Gastrocnemius medialis (tissue), 4 donors: ENCODE measurements around the gene ZNF440.

Source experiments
- POLR2A ChIP-seq, 2 donors: fragments of 450-650 bp; IDR thresholded peaks; one replicate each; pipeline ENCODE4 v1.6.1; 2017; ENCODE audit warnings: antibody characterized with exemption in 2 of 2, mild to moderate bottlenecking in 2 of 2, moderate library complexity in 2 of 2
- TF ChIP-seq, protein P1 (sequence below), 5 experiments: fragments of 450-650 bp in 3 of 5; fragments of 200-600 bp in 2 of 5; sonication (generic) in 2 of 5; IDR thresholded peaks in 4 of 5; conservative IDR thresholded peaks in 1 of 5; 1 replicate in 4 of 5; 2 replicates in 1 of 5; pipeline ENCODE4 v1.5.1; 2016 to 2019; ENCODE audit warnings: antibody characterized with exemption in 5 of 5, mild to moderate bottlenecking in 3 of 5, moderate library complexity in 3 of 5

DNA sequence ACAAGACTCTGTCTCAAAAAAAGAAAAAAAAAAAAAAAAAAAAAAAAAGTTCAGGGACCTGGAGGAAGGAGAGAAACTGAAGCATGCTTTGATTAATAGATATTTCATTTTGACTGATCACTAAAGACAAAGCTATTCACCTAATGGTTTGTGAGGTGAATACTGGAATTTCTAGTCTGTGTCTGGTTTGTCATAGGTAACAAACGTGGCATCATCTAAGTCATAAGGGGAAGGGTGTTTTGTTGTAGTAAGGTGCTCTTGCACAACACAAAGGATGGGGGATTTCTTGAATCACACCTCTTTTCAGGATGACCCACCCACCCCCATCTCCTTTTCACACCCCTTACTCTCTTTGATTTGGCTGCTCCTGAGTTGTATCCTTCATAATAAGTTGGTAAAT is 59.7 kb downstream of the ZNF440 start:
- TF ChIP-seq, protein P1, sequence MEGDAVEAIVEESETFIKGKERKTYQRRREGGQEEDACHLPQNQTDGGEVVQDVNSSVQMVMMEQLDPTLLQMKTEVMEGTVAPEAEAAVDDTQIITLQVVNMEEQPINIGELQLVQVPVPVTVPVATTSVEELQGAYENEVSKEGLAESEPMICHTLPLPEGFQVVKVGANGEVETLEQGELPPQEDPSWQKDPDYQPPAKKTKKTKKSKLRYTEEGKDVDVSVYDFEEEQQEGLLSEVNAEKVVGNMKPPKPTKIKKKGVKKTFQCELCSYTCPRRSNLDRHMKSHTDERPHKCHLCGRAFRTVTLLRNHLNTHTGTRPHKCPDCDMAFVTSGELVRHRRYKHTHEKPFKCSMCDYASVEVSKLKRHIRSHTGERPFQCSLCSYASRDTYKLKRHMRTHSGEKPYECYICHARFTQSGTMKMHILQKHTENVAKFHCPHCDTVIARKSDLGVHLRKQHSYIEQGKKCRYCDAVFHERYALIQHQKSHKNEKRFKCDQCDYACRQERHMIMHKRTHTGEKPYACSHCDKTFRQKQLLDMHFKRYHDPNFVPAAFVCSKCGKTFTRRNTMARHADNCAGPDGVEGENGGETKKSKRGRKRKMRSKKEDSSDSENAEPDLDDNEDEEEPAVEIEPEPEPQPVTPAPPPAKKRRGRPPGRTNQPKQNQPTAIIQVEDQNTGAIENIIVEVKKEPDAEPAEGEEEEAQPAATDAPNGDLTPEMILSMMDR (IDR thresholded peaks at IDR 0.05 in 4 of 5, conservative IDR thresholded peaks at IDR 0.05 in 1 of 5) = no peak
- no peak for TF ChIP-seq POLR2A (IDR thresholded peaks at IDR 0.05)
